Effector CD4-positive, alpha-beta T cell (primary cell): Measurements from ENCODE around the gene IRX1. TPM values are rescaled to one million over a fixed set of nuclear protein-coding genes. Genes with fewer than 3 reads are reported as not detected.

ENCODE experiments used
- DNase-seq: peaks from one replicate; pipeline ENCODE4 v3.0.0-alpha.2; 2020
- total RNA-seq: gene quantifications from one replicate; lab custom pipeline; 2026; lab: John Stamatoyannopoulos, UW

IRX1 gene
- not detected for total RNA-seq

DNA sequence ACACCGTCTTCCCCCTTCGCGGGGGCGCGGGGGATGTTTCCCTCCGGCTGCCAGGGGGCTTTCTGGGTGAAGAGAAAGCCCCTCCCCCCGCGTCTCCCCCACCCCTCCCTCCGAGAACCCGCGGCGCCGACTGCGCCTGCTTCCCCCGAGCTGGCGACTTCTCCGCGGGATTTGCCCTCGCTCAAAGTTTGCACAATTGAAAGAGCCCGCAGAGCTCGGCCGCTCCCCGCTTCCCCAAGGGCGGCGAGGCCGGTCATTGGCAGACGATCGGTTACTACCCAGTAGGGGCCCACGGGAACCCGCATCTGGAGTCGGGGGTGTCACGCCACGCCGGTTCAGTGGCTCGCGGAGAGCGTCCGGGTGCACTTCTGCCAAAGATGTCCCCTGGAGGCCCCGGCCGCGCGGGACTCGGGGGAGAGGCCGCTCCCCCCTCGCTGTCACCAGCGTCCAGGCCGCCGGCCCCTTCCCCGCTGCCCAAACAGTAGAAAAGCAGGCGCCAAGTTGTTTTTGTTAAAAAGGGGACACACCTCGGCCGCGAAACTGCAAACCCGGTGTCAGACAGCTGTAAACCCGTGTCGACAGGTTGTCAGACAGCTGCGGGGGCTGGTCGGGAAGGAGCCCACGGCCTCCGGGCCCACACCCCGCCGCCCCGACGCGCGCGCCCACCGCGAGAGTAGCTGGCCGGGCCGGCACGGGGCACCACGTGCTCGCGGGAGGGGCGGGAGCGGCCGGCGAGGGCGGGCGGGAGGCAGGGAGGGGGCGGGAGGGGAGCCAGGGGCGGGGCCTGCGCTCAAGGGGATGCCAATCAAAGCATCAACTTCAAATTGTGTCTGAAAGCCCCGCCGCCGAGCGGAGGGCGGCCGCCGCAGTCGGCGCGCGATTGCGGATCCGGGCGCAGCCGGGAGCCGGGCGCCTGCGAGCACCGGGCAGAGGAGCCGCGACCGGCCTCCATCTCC lies at the start of gene IRX1:
Gene IRX1, plus strand, starts transcription at position 827 of the 956 bp plus-strand sequence. CDS start 274 bp downstream, outside the sequence.
- no peak for DNase-seq

DNA sequence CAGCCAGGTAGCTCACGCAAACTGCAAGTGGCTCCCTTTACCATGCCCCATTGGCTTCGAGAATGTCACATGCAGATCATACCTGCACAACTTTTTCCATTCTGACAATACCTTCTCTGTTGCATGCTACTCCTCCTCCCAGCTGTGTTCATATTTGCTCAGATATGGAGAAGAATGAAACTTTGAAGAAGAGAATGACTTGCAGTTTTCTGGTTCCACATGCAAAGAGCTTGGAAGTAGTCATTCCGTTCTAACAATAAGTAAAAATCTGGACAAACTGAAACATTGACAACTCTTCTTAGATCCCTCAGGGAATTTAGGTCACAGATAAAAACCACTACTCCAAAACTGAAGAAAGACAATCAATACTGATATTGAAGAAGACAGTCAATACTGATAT lies 49.6 kb upstream of the IRX1 start:
- DNase-seq: no peak

DNA sequence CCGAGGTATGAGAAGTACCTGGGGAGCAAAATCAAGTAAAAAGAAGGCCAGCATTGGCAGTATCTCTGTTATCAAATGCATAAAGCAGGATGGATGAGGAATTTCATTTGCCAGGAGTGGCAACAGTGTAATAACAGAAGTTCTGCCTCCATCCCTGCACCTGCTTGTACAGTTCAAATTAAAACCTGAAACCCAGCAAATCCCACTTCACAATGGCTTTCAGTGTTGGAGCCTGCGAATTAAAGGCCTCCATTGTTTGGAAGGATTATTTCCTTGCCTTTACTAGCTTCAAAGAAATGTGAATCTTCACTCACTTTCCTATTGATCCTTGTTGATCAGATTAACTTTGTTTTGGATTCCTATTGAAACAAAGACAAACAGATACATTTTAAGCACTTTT lies 31.5 kb upstream of the IRX1 start:
- DNase-seq: no peak

DNA sequence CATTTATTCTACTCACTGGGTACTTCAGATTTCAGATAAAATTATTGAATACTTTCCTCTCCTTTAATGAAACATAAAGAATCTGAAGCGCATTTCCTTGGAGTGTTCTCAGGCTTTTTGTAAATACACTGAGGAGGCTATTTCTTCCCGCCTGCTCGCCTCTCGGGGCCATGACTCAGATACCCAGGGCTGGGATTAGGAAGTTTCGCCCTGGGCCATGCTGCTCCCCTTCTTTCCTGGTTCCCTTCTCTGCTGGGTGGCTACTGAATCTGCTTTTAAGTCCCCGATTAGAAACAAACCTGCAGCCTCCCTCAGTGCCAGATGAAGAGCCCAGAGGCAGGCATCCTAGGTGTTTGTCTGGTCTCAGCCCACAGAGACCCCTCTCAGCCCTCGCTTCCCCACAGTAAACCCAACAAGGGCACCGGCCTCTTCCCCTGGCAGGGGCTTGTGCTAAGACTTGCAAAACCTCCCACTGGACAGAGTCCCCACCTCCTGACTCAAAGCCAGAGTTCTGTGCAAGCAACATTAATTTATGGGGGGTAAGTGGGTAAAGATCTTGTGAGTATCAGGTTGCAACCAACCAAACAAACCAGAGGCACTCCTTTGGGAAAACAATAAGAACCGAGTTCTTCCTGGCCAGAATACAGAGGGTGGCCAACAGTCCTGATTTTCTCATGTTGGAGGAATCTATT lies 30.7 kb upstream of the IRX1 start:
- no peak for DNase-seq

DNA sequence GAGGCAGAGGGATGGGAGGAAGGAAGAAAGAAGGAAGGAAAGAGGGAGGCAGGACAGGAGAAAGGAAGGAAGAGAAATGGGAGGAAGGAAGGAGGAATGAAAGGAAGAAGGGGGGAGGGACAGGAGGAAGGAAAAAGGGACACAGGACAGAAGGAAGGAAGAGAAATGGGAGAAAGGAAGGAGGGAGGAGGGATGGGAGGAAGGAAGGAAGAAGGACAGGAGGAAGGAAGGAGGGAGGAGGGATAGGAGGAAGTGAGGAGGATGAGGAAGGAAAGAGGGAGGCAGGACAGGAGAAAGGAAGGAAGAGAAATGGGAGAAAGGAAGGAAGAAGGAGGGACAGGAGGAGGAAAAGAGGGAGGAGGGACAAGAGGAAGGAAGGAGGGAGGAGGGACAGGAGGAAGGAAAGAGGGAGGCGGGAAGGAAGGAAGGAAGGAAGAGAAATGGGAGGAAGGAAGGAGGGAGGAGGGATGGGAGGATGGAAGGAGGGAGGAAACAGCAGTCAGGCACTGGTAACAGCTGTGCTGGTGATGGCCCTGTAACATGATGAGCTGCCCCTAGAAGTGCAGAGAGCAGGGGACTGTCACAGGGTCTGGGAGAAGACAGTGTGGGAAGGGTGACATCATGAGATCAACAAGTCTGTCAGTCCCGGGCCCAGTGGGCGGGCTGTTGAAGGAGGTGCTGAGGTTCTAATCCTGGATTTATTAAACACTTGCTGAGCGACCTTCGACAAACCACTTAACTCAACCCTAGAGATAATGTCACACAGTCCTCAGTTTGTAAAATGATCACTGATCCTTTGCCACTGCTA lies 10.7 kb upstream of the IRX1 start:
- DNase-seq: no peak

DNA sequence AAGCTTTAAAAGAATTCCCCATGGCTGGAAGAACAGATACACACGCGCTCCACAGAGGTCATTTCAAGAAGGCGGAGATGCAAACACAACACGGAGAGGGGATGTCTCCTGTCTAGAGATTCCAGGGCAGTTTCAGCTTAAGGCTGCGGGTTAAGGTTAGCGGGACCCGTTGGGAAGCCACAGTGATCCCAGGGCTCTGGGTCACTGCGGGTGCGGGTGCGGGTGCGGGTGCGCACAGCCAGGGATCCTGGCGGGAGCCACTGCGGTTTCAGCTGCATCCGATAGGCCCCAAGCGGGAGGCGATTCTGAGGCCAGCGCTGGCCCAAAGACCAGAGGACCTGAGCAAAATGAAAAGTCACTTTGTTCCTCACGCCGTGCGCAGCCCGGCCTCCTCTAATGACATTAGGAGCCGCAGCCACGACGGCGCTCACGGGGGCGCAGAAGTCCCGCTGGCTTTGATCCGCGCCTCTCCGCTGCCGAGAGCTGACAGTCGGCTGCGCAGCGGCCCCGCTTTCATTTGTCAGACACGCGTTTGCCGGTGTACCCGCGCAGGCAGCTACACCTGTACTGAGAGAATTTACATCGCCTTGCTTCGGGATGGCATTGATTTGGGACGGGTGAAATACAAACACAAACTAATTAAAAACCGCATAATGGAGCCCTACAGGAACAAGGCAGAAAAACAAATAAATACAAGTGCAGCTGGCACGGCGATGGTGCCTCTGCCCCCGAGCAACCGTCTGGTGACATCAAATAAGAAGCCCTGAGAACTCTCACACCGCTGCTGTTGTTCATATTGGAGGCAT lies 5.3 kb upstream of the IRX1 start:
- no peak for DNase-seq

DNA sequence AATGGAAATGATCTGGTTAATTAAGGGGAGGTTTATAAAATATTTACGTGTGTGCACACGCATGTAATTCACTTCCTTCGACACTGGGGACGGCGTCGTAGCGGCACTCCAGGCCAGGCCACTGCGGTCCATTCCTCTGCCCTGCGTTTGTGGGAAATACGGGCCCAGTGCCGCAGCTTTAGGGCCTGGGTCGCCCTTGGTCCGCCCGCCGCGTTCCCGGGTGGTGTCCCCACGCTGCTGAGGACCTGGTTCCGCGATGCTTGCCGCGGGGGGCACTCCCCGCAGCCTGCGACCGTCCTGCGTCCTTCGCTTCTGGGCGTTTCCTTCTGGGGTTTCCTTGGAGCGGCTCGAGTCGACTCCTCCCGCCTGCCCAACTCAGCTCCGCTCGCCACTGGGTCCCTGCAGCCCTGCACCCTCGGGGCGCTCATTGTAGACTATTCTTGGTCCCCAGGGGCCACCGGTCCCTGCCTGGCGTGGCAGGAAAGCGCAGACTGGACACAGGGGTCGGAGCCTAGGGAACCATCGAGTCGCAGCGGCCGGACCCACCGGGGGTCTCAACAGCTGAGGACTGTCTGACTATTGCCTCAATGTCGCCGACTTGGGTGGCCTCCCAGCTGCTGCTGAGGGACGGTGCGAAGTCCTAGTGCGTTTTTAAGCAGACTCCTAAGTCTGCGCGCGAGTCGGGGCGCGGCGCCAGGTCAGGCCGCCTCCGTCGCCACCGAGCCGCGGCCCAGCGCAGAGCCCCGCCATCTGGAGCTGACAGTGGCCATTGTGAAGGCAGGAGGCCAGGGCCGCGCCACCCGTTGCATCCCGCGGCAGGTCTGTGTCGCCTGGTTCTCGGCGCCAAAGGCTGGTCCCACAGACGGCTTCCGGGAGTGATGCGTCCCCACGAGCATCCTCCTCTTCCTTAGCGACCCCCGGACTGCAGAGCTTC lies 4.4 kb upstream of the IRX1 start:
- DNase-seq: no peak

DNA sequence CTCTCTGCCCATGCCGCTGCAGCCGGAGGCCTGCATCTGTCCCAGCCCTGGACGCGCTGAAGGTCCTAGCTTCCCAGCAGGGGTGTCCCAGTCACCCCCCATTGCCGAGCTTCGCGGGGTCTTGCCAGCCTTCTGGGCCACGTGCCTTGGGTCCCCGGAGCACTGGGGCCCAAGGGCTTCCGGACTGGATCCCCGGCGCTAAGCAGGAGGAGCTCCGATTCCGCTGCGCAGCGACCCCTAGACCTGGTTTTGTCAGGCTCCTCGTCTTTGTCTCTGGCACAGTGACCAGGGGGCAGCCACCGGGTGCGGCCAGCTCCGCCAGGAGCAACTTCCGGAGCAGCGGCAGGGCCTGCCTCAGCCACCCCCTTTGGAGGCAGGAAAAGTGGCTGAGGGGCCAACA lies 3.3 kb upstream of the IRX1 start:
- no peak for DNase-seq

DNA sequence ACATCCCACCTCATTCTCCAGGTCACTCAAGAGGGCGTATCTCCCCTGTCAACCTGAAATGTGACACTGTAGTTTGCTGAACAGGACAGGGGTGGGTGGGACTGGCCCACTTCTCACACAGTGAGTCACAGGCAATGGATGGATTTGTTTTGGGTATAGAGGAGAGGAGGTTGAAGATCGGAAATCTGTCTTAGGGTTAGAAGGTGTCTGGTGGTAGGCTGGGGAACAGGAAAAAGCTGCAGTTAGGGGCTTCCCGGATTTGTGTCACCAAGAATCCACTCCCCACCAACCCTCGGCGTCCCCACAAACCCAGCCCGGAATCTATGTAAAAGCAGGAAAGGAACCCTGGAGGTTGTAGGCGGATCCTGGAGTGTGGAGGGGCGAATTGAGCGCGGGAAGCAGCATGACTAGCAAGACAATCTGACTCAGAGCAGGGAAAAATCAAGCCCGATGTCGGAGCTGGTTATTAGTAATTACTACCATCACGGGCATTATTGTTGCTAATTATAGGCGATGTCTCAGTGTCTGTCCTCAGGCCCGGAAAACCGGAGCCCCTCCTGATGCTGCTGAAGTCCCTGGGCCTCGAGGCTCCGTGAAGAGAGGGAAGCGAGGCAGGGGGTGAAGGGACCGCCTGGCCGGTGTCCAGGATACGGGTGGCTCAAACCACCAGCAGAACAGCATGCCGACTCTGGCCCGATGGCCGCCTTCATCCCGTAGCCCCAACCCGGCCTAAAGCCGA lies 1.7 kb upstream of the IRX1 start:
- DNase-seq: no peak

DNA sequence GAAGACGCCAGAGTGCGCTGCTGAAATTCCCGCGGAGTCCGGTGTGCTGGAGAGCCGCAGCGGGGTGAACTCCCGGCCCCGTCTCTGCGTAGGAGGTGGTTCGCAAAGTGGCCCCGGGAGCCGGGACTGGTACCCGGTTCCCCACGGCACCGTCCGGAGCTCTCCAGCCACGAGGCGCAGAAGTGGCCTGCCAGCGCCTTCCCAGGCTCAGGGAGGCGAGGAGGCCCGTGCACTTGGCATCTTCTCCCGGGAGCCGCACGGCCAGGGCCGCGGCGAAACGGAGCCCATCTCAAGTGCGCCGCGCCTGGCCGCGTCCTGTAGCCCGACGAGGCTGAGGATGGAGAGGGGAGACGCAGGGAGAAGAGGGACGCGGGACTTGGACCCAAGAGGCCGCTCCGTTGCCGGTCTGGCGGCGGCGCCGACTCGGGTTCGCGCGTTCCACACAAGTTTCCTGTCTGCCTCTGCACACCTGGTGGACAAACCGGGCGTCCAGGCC lies 1.1 kb upstream of the IRX1 start:
- no peak for DNase-seq

DNA sequence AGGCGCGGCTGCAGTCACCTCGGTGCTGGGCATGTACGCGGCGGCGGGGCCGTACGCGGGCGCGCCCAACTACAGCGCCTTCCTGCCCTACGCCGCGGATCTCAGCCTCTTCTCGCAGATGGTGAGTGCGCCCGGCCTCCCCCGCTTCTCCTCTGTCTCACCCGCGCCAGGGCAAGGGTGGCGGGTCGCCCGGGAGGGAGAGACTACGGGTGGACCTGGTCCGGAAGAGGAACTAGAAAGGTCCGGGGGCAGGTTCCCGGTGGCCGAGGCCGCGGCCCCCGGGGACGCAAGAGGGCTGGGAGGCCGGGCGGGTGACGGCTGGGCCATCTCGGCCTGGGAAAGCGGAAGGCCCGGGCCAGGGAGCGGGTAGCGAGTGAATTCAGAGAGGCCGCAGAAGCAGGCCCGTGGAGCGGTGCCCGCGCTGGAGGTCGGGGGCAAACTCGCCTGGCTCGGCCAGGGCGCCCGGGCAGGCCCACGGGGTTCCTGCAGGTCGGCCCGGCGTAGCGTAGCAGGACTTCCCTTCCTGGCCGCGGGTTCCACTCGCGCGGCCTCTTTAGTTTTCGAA lies 711 bp downstream of the IRX1 start:
- no peak for DNase-seq

DNA sequence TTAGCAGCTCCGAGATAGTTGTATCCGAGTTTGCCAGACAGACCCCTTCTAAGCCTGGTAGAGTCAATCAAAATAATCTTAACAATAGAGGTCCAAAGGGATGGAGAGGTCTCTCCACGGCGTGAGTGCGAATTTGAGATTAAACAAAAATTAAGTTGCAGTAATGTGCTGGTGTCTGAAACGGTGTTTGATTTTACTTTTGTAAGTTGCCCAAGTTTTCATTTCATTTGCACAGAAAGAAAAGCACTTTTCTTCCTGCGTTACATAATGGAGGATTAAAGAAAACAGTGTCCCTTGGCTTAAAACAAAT lies 1.2 kb downstream of the IRX1 start:
- DNase-seq: no peak

DNA sequence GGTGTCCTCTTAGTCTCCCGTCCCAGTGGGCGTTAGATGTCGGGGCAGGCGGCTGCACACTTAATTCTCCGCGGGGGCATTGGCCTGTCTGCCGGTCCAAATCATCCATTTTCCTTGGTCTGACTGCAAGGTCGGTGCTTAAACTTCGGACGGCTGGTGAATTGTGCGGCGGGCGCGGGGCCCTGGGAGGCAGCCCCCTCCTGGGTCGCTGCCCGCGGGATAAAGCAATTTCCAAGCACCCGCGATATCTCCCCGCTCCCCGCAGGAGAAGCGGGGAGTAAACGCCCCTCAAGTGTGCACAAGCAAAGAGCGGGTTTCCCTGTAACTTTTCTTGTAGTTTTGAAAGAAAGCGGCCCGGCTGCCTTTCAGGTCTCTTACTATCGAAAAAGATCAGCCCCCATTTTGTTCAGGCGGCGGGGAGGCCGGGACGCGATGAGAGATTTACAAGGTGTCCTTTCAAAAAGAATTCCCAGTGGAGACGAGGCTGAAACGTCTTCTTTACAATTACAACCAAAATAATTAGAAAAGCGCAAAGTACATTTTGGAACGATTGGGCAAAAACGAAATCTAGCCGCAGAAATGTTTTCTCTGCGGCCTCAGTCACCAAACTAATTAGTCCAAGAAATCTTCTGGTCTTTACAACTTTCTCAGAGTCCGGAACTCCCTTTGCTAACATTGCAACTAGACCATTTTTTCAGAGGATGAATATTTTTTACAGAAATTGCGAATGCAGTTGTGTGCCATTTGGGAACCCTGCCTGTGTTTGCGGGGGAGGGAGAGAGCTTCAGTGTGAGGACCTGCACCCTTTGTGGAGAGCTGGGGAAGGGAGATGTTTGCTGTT lies 1.8 kb downstream of the IRX1 start:
- no peak for DNase-seq

DNA sequence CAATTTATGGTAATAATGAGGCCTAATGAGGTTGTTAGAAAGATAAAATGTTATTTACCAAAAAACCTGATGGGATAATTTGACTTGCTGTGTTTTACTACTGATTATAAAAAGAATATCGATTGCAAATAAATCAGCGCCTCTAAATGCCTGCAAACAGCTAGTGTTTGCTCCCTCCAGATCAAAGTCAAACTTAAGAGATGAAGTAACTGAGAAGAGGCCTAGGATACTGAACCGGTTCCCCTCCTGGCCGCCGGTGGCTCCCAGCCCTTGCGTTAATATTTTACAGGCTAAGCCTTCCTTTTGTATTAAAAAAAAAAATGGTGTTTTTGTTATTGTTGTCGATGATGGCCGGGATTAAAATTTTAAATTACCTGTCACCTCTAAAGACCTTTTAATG lies 2.6 kb downstream of the IRX1 start:
- DNase-seq: no peak

DNA sequence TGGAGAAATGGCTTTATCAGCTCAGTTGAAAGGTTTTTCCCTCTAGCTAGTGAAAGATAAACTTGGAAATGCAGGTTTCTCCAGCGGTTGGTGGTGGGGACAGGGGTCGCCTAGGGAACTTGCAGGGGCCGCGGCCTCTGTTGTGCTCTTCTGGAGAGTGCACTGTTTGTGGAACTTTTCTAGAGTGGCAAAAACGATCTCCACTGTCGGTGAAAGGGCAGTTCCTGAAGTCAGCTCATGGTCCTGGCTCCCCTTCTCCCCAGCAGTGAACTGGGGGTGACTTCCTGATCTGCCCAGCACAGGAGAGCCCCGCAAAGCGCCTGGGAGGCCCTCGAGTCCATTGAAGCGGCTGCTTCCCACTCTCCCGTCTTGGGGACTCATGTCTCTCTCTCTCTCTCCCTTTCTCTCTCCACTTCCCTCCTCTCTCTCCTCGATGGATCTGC lies 3.2 kb downstream of the IRX1 start:
- DNase-seq: no peak

DNA sequence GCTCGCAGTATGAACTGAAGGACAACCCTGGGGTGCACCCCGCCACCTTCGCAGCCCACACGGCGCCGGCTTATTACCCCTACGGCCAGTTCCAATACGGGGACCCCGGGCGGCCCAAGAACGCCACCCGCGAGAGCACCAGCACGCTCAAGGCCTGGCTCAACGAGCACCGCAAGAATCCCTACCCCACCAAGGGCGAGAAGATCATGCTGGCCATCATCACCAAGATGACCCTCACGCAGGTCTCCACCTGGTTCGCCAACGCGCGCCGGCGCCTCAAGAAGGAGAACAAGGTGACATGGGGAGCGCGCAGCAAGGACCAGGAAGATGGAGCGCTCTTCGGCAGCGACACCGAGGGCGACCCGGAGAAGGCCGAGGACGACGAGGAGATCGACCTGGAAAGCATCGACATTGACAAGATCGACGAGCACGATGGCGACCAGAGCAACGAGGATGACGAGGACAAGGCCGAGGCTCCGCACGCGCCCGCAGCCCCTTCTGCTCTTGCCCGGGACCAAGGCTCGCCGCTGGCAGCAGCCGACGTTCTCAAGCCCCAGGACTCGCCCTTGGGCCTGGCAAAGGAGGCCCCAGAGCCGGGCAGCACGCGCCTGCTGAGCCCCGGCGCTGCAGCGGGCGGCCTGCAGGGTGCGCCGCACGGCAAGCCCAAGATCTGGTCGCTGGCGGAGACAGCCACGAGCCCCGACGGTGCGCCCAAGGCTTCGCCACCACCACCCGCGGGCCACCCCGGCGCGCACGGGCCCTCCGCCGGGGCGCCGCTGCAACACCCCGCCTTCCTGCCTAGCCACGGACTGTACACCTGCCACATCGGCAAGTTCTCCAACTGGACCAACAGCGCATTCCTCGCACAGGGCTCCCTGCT lies 3.8 kb downstream of the IRX1 start:
- no peak for DNase-seq

DNA sequence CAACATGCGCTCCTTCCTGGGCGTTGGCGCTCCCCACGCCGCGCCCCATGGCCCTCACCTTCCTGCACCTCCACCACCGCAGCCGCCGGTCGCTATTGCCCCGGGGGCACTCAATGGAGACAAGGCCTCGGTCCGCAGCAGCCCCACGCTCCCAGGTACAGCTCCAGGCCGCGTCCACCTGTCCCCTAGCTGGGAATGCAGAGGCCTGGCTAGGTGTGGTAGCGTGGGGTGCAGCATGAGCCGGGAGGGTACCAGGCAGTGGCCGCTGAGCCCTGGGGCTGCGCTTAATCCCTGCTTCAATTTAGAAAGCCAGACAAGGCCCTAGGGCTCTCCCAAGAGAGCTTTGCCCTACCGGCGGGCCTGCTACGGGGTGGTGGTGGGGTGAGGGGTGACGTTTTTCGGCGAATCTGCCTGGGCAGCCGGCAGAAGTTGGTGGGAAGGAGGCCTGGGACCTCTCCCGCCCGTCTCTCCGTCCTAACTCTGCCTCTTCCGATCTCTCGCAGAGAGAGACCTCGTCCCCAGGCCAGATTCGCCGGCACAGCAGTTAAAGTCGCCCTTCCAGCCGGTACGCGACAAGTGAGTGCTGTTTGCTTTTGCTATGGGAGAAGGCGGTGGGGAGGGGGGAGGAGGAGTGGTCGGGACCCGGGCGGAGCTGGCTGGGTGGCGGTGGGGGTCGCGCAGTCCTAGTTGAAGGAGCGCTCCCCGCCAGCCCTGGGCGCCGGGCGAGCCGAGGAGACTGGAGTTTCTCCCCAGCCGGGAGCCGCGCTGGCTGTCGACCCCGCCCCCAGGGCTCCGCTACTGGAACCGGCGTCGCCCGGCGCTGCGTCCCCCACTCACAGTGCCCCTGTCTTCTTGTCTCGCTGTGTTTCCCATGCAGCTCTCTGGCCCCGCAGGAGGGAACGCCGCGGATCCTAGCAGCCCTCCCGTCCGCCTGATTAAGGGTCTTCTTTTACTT lies 4.8 kb downstream of the IRX1 start:
- no peak for DNase-seq
